Left cardiac atrium (tissue), 4 donors: ENCODE measurements around the gene PPP1R10. TPM values are rescaled to one million over a fixed set of nuclear protein-coding genes. Genes with fewer than 3 reads are reported as not detected.

Experiments used
- ATAC-seq, 2 donors: fragments of 200-7000 bp; cut with Tn5 transposase; one replicate each; pipeline ENCODE4 v1.9.1; 2020; ENCODE audit warnings: mild to moderate bottlenecking in 2 of 2, moderate library complexity in 2 of 2
- DNase-seq: peaks from one replicate; pipeline ENCODE4 v3.0.0-alpha.2; 2020
- intact Hi-C, 2 donors: fragments of 100-400 bp; cut with DNase I; formaldehyde crosslinking; loops; one replicate each; pipeline versions ENCODE4 v1.14.1 to v1.15.1; 2022 to 2023
- total RNA-seq, 2 donors: library from RNA; stranded (reverse); fragmentation: NEBNext Ultra II Directional; extraction: Animal tissue kit (Norgen Biotek cat#: 25700); gene quantifications; one replicate each; pipeline ENCODE4 v1.2.1, GENCODE V29; 2021
- donor health status: DM: no; HTN: yes; CAD: no.
- donor health status: DM: no; HTN: yes; CAD: no; lungs with severe emphysema.
- donor health status: DM: yes; HTN: yes; CAD: no.
- donor health status: Dilated cardiomyopathy.

Gene PPP1R10
- total RNA-seq, 2 donors from 2014 or later: 37.3 to 42.1 TPM

DNA sequence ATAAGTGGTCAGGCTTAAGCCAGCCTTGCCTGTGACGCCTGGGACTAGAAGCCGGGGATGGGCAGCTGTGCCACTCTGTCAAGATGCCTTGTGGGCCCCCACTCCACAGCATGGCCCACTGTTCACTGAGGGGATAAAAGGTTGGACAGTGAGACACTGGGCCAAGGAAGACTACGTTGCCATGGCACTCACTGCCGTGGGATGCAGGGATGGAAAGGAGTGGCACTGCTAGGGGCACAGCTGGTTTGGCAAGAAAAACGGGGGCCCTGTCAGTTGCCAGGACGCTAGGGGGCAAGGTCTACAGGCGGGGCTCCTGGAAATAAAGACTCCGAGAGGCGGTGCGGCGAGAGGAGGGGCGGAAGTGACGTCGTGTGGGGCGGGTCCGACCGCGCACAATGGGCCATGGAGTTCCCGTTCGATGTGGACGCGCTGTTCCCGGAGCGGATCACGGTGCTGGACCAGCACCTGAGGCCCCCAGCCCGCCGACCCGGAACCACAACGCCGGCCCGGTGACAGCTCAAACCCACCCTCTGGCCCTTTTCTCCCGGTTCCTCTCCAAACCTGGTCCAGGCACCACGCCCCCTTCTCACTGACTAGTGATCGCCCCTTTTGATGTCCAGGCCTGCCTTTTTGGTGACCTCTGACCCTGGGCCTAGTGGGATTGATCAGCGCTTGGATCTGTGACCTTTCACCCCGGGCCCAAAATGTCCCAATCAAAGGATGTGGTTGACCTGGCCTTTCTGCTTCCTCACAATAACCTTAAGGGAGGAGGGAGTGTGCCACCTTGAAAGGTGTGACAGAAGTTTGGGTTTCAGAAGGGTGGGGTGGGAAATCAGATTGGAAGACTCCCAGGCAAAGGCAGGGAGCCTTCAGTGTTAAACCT lies 9.7 kb upstream of the PPP1R10 start, which contains the start of gene ATAT1:
TSS of gene ATAT1 (plus strand) at position 391 of the 883 bp plus-strand sequence.
- DNase-seq (peak; percentile 92), ATAC-seq (peak; percentile 97 to 99)
- intact Hi-C loops: loop anchor here in 1 of 2 donors (5.0 to 10.0 kb wide), 2 partner anchors 46 to 98 kb away; partner anchors contain the start of genes DHX16 and TUBB

DNA sequence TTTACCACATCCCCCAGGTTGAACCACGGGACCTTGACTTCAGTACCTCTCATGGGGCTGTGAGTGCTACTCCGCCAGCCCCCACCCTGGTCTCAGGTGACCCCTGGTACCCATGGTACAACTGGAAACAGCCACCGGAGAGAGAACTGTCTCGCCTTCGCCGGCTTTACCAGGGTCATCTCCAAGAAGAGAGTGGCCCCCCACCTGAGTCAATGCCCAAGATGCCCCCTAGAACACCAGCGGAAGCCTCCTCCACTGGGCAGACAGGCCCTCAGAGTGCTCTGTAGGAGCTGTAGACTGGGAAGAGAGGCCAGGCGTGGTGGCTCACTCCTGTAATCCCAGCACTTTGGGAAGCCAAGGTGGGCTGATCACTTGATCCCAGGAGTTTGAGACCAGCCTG lies 8.5 kb upstream of the PPP1R10 start:
- DNase-seq (no peak), ATAC-seq (no peak)
- intact Hi-C loops: loop anchor here in 1 of 2 donors (5.0 to 10.0 kb wide), 2 partner anchors 47 to 99 kb away; partner anchors contain the start of genes DHX16 and TUBB

DNA sequence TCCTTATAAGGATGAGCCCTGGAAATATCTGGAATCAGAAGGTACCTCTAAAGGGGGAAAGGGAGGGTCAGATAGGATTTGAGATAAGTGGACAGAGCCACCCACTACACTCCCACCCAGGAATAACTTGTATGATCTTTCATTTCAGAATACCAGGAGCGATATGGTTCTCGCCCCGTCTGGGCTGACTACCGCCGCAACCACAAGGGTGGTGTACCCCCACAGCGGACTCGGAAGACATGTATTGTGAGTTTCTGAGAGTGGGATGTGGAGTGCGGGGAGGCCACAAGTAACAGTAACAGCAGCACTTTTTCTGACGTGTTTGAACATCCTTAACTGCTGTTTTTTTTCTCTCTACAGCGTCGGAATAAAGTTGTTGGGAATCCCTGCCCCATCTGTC lies 2.5 kb upstream of the PPP1R10 start:
- intact Hi-C loops: no loop called here
- DNase-seq (no peak), ATAC-seq (no peak)

DNA sequence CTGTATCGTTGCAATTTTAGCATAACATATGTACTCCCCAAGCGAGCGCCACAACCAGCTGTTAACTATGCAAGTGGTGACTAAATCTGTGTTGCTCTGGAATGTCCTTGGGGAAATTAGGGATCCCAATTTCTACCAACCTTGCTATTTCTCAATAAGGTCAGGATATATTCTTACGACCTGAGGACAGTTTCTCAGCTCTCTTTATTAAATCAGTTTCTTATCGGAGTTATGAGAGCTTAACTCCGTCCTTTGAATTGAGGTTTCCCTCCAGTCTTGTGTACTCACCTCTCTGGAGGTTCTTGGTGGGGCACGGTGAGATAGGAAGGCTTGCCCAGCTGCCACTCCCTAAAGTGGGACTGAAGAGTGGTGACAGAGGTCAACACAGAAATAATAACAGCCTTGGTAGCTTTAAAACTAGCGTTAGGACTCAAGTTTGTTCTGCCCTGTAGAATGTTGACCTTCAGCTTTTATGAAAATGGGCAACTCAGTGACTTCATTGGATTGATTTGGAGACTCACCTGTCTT lies 1.3 kb upstream of the PPP1R10 start:
- intact Hi-C loops: no loop called here
- ATAC-seq (no peak), DNase-seq (no peak)

DNA sequence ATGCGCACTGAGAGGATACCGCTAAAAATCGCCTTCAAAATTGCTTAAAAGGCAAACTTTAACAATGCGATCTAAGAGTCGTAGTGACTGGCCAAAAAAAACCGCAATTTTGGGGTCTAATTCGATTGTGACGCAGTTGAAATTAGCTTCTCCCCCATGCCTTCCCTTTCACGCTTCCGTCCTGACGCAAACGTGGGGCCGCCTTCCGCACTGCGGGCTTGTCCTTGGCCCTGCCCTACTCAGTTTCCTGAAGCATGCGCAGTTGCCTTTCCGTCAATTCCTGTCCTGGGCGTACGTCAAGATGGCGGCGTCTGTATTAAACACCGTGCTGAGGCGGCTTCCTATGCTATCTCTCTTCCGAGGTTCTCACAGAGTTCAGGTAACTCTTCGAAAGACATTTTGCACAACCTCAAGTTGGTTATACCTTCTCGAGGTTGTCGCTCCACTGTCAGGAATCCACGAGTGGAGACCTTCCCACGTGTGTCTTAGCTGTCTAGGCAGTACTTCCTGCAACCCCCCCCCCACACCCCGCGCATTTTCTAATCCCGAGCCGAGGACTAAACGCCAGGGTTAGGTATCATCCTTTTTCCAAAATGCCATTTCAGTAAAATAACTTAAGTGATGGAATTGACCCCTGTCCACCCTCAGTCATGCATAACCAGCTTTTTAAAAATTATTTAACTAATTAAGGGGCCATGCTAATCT lies 674 bp upstream of the PPP1R10 start, which contains the start of gene MRPS18B:
TSS of gene MRPS18B (plus strand) at position 276 of the 705 bp plus-strand sequence. CDS start at position 302, 26 bp downstream.
- DNase-seq: peak; percentile 99
- intact Hi-C loops: no loop called here
- peak; percentile 88 to 91 for ATAC-seq

DNA sequence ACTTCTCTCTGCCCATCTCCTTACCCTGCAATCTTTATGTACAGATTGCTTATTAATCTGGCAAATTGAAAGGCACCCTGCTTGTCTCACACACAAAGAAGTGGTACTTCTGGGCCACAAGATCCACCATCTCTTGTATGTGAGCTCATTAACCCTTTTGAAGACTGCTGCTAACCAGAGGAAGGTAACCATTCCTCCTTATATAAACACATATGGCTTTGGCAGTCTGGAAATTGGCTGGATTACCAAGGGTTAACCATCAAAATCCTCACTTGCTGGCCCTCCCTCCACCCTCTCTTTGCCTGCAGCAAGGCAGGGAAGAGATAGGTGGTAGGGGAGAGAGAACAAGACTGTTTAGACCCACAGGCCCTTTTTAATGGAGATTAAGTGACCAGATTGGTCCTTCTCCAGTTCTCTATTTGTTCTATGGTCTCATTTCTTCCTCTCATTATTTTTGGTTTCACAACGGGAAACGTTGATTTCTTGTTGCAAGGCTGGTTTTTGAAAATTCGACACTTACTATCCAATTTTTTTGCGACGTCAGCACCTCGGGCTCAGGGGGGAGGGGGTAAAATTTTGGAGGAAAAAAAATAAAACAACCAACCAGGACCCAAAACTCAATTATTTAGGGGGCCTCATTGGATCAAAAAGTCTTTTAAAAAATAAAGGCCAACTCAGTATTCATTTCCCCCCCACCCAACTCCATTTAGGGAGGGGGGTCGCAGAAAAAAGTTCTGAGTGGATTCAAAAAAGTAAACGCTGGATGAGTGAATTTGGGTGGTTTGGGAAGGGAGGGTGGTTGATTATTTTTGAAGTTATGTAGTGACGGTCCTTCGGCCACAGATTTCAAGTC lies 859 bp downstream of the PPP1R10 start:
- intact Hi-C loops: no loop called here
- ATAC-seq (no peak), DNase-seq (no peak)

DNA sequence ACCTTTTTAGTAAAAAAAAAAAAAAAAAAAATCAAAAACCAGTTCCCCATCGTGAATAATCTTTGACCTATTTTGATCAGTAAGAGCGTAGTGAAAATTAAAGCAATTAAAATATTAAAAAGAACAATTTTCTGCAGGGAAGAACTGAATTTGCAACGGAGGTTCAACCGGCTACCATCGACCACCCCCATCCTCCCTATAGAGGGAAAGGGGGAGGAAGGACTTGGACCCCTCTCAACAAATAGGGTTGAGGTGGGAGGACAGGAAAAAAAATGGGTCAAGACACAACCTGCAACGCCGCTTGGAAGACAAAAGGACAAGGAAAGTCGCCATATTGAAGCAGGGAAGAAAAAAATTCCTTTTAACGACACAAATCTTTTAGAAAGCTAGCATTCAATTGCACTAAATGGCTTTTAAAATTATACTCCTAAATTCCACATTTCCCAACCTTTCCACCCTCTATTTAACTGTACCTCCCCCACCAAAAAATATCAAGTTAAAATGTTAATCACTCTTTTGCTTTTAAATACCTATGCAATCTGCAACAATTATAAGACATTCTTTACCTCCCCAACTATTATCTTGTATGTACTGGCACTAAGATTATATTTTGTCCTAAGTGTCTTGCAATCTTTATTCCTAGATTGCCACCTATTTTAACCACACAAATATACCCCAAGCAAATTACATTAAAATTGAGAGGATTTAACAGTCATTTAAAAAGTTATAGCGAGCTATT lies 1.7 kb downstream of the PPP1R10 start:
- peak in 1 of 2 donors; percentile 9 for ATAC-seq
- intact Hi-C loops: no loop called here

DNA sequence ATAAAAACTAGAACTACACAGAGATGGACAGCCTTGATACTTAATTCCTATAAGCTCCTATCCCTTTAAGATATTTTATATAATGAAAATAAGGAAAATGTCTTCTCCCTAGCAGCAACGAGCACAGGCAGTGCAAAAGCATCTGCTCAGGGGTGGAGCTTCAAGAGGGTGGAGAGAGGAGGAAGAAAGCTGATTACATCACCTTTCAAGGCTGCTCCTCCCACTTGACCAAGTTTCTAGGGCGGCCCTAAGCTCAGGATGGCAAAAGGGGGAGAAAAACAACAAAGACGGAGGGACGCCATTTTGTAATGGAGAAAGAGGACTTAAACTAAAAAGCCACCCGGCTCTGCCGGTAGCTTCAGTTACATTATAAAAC lies 2.2 kb downstream of the PPP1R10 start:
- intact Hi-C loops: no loop called here
- peak; percentile 87 for DNase-seq
- ATAC-seq: peak; percentile 71 to 75

More for the DNA sequence above, 1.7 kb downstream of the PPP1R10 start:
- DNase-seq: no peak

DNA sequence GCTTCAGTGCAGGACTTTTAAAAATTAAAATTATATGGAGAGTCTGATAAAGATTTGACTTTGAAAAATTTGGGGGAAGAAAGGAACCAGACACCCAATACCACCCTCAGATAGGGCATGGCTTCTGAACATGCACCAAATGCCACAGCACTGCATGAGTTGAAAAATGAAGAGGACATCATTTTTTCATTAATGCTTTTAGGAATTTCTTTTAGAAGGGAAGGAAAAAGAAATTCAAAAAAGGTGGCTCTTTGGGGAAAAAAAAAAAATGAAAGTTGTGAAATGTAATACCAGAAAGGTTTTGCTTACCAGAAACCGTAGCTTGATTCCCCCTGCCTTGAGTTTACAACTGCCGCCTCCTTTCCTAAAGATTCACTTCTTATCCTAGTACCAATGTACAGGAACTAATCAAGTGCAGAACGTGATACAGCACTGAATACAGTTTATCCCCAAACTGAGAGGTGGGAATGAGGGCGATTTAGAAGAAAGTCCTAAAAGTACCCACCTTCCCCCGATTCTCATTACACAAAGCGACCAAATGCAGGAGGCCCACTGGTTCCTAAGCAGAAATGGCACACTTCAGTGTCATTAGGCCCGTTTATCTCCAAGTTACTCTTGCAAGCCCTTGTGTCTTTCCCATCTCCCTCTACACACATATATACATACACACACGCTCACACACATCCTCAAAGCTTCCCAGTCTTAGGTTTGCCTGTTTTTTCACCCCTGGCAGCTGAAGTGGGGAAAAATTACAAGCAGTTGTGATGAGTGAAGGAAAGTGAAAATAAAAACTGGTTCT lies 2.8 kb downstream of the PPP1R10 start:
- DNase-seq: no peak
- intact Hi-C loops: no loop called here
- no peak for ATAC-seq

DNA sequence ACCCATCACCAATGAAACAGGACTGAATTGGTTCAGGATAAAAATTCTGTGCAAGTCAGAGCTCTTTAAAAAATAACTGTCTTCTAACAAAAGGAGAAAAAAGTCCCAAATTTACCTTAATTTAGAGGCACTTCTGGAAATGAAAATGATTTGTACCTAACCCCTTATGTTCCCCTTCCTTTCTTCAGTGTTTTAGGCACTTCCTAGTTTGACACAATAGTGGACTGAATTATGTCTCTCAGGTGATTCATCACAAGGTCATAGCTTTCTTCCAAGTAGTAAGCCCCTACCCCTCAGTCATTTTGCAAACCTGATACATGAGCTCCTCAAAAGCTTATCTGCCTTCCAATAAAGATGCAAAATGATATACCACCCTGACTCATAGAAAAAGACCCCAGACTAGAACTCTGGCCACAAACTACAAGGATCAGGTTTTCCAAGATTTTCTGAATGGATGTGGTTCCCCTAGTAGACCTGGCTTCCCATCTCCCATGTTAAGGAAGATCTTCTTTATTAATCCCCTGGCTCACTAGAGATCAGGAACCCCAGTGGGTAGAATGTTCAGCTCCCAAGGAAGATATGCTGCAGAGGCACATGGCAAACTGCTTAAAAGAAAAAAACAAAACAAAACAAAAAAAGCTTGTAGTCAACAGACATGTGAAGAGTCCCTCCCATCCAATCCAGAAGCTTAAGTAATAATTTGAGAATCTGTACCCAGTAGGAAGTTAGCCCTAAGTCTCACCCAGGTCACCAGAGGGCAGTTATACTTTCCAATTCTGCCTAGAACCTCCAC lies 3.6 kb downstream of the PPP1R10 start:
- ATAC-seq (no peak), DNase-seq (no peak)
- intact Hi-C loops: no loop called here

DNA sequence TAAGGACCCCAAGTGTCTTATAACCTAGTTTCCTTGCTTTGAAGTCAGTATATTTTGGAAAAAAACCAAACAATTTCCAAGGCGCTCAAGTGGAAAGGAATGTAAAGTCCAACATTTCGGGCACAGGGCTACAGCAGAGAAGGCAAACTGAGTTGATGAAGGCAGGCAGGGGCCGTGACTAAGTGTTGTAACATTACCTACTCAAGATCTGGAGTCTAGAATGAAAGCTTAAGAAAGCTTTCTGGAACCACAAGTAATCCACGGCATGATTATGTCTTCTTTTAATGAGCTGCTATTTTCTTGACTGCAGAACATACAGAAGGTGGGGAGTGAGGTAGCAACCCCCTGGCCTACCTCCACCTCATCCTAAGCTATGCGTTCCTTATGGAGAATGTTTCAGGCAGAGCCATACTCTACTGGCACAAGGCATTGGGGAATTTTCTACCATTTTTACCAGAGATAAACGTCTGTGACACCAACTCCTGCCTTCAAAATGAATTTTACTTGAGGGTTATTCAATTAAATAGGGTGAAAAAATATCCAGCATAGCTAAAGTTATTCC lies 4.3 kb downstream of the PPP1R10 start:
- no peak for DNase-seq
- intact Hi-C loops: no loop called here
- ATAC-seq: no peak

DNA sequence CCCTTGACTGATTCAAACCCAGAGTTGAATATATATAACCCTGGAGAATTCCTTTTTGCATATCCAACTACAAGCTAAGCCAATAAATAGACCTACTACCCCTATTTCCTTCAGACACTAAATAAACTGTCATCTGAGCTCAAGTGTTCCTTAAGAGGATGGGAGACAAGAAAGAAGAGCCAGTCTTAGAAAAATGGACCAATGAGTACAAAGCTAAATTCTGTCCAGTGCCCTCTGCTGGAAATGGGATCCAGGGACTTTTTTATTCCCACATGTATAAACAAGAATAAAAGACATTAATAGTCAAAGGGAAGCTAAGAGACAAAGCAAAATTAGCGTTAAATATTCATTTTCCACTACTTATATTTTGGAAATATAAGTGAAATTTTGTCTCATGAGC lies 4.8 kb downstream of the PPP1R10 start:
- intact Hi-C loops: no loop called here
- ATAC-seq (no peak), DNase-seq (no peak)

DNA sequence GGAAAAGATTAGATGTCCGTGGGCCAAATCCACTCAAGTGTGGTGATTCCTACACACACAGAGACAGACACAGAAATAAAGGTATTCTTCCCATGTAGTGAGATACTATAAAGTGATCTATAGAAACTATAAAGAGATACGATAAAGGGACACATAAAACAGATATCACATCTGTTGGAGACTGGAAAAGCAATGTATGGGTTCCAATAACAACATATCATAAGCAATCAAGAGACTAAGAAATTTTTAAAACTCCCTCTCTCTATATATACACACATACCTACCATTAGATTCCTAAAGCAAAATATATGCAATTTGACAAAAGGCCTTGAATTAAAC lies 5.2 kb downstream of the PPP1R10 start:
- no peak for ATAC-seq
- DNase-seq: no peak
- intact Hi-C loops: no loop called here

DNA sequence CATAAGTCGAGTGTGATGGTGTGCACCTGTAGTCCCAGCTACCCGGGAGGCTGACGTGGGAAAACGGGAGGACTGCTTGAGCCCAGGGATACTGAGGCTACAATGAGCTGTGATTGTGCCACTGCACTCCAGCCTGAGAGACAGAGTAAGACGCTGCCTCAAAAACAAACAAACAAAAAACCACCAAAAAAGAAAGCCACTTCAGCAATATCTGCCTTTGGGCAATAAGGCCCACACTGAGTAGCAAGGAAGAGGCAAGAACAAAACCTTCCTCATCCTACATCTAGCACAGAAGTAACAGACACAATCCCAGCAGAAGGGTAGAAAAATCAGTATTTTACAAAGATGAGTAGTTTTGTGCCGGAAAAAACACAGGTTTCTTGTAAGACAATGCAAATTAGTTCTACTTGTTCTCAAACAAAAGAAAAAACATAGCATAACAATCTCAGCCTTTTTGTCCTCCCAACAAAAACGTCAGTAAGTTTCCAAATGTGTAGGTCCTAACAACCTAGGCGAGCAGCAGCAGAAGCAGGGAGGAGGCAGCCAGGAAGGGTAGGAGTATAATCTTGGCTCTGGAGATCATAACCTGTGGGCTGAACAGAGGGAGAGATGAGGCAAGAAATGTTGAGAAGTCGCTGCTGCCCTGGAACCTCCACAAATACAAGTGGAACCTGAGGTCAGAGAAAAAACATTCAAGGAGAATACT lies 5.7 kb downstream of the PPP1R10 start:
- ATAC-seq (no peak), DNase-seq (no peak)
- intact Hi-C loops: no loop called here

DNA sequence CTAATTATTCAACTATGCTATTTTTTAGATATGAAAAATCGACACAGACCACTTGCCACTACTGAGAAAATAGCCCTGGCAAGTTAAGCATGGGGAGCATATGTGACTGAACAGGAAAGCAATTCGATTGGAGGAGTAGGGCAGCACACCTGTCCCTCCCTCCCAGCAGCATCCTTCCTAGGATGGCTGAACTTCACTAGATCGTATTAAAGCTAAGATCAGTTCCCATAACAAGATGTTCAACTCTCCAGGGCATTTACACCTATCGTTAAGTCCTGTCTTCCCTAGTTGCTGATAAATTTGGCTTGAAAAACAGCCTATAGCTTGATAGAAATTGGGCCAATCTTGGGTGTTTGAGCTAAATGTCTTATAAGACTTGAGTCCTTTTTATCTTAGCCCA lies 7.0 kb downstream of the PPP1R10 start:
- DNase-seq: no peak
- ATAC-seq: no peak
- intact Hi-C loops: no loop called here

DNA sequence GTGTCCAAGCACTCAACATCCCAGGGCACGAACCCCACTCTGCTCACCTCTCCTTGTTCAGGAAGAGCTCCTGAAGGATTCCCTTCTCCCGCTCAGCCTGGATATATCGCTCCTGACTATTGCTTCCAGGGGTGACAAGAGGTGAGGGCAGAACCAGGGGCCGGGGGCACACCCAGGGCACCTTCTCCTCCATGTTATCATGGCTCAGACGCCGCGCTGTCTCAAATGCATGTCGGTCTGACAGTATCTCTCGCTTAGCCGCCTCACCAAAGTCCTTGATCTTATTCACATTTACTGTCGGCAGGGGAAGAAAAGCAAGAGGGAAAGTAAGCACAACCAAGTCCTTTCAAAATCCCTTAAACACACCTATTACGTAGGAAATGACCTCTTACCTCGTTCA lies 13.1 kb downstream of the PPP1R10 start:
- ATAC-seq: no peak
- no peak for DNase-seq
- intact Hi-C loops: no loop called here
